SH-SY5Y (cell line): ENCODE results near the gene CHID1.

ENCODE experiments used
- GATA2 ChIP-seq: IDR thresholded peaks from 2 replicates; pipeline ENCODE4 v1.6.1; 2011; ENCODE audit warnings: mild to moderate bottlenecking, low read depth, low read length
- GATA3 ChIP-seq: IDR thresholded peaks from 2 replicates; pipeline ENCODE4 v1.6.1; 2011; ENCODE audit warnings: low read depth, mild to moderate bottlenecking, low read length, moderate library complexity

Gene CHID1

GRCh38 chr11:870418-870817 lies 40.2 kb downstream of the CHID1 start:
- TF ChIP-seq GATA2 (no peak), GATA3 (no peak)

- TF ChIP-seq GATA2 (no peak), GATA3 (no peak)
These were observed 40.5 kb downstream of the CHID1 start for GRCh38 chr11:870127-870413.

DNA sequence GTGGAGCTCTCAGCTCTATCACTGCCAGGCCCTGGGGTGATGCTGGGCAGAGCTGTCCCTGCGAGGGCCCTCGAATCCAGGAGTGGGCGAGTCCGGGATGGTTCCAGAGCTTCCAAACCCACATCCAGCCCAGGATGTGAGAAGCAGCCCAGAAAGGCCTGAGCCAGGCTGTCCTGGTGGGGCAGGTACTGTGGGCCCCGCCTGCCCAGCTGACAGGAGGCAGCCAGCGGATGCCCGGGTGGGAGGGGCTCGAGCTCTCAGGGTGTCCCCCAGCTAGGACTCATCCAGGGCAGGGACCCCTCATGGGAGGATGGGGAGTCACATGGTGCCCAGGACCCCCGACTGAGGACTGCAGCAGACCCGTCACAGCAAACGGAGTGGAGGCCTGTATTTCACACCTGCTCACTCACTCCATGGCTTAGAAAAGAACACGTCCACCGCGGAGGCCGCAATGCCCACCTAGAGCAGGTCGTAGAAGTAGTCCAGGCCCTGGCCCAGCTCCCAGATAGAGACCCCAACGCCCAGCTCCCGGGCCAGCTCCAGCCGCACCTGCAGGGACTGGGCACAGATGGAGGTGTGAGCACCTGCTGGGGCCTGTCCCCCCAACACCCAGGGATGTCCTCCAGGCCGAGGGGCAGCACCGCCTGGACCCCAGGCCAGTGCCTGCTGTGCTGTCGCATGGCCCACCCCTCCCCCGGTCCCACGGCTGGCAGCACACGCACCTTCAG lies 41.0 kb downstream of the CHID1 start:
- TF ChIP-seq GATA3 (no peak), GATA2 (no peak)

- TF ChIP-seq GATA3 (no peak), GATA2 (no peak)
These were observed 41.8 kb downstream of the CHID1 start for GRCh38 chr11:868802-869201.

DNA sequence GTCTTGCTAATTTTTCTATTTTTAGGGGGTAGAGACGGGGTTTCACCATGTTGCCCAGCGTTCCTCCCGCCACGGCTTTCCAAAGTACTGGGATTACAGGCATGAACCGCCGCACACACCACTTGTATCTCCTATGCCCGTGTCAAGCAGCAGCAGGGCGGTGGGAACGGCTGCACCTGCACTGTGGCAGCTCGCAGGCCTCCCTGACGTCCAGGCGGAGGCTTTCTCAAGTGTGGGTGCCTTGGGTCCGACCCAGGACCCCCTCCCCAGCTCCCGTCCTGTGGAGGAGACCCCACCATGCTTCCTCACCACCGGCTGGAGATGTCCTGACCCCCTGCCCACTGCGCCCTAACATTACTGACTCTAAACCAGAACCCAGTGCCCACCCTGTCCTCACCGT lies 42.2 kb downstream of the CHID1 start:
- TF ChIP-seq GATA3 = no peak
- TF ChIP-seq GATA2 = no peak

DNA sequence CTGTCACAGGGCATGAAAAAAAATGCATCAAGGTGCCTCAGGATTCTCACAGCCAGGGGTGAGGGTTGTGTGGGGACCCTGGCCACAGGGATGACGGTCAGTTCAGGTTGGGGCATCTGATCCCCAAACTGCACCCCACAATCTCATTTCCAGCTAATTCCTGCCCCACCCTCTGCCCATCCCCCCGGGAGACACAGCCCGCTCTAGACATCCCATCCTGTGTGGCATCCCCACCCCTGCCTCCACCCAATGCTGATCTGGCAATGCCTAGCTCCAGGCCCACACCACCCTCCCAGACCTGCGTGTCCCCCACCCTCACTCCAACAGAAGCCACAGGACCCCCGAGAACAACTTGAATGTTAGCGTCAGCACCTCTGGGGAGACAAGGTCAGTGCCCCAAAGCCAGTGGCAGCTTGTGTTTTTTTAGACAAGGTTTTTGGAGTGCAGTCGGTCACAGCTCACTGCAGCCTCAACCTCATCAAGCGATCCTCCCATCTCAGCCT lies 42.7 kb downstream of the CHID1 start:
- no peak for TF ChIP-seq GATA2

- TF ChIP-seq GATA2 = no peak
- TF ChIP-seq GATA3 = no peak
These were observed 44.1 kb downstream of the CHID1 start for GRCh38 chr11:866481-866880.

DNA sequence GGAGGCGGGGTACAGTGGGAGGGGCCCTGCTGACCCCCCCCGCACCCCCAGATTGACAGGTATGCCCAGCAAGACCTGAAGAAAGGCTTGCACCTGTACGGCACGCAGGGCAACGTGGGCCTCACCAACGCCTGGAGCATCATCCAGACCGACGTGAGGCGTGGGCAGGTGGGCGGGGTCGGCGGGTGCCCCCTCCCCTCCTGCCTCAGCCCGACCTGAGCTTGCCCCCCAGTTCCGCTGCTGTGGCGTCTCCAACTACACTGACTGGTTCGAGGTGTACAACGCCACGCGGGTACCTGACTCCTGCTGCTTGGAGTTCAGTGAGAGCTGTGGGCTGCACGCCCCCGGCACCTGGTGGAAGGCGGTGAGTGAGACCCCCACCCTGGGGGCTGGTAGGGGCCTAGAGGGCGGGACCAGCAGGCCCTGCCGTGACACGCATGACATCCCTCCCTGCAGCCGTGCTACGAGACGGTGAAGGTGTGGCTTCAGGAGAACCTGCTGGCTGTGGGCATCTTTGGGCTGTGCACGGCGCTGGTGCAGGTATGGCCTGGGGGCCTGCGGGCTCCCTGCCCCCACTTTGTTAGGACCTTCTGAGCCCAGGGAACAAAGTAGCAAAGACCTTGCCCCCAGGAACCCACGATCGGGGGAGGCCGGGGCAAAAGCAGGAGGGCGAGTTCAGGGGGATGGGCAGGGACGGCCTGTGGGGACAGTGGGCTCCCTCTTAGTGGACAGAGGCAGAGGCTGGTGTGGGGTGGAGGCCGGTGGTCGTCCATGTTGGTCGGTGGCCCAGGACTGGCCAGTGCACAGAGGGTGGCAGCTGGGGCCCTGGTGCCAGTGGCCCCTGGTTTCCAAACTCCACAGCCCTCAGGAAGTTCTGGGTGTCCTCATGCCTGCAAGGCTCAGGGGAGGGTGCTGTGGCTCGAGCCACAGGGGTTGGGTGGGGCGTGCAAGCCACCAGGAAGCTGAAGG lies 44.9 kb downstream of the CHID1 start:
- TF ChIP-seq GATA3 (no peak), GATA2 (no peak)

DNA sequence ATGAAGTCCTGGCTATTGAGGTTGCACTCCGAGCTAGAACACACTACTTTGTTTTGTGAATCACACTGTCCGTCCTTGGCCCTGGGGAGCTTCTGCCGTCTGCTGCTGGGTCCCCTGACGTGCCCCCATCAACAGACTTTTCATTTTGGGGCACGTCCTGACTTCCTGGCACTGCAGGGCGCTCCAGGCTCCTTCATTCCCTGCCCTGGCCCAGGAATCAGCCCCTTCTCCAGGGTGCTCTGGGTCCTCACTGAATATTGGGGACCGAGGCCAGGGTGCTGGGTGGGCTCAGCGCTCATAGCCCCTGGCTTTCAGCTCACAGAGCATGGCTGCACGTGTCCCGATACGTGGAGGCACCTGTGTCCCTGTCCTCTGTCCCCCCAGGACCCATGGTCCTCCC lies 45.7 kb downstream of the CHID1 start:
- no peak for TF ChIP-seq GATA3
- no peak for TF ChIP-seq GATA2

GRCh38 chr11:863910-864827 lies 46.4 kb downstream of the CHID1 start:
- TF ChIP-seq GATA3 = no peak
- no peak for TF ChIP-seq GATA2

DNA sequence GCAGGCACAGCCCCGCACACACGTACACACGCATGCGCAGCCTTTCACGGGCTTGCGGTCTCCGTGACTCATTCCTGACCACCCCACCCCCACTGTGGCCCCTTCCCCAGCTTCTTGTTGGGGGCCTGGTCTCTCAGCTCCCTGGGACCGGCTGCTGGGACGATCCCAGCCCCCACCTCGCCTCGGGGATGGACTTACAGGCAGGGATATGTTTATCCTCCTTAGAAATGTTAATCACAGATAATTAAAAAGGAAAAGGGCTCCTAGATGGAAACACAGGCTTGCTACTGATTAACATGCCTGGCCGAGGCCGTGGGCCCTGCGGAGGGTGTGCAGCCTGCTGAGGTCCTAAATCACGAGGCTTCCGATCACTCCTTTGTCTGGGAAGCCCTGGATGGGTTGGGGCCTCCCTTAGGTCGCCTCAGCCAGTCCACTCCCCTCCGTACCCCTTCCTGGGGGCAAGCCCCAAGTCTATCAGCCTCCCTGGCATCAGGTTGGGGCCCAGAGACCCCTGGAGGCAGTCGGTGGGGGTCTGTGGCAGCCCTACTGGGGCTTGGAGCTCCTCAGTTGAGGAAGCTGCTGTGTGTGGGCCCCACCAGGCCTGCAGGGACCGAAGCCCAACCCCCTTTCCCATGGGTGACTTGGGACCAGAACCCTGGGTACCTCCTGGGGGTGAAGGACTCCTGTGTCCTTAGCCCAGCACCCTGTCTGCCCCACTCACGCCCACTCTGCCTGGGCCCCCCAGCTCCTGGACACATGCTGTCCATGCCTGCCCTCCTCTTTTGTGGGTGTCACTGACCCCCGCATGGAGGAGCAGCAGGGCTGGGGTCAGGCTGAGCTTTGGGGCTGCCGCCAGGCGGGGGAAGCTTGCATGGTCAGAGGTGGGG lies 47.3 kb downstream of the CHID1 start:
- TF ChIP-seq GATA3 (no peak), GATA2 (no peak)

- TF ChIP-seq GATA2 (no peak), GATA3 (no peak)
These were observed 48.0 kb downstream of the CHID1 start for GRCh38 chr11:862696-863022.

- no peak for TF ChIP-seq GATA2
- no peak for TF ChIP-seq GATA3
These were observed 48.4 kb downstream of the CHID1 start for GRCh38 chr11:862081-862661.
